Glutamatergic neuron (in vitro differentiated cells): ENCODE data around the gene ACBD6. TPM values are rescaled to one million over a fixed set of nuclear protein-coding genes. Genes with fewer than 3 reads are reported as not detected.
"Not testable (repeated sequence)": the region's sequence is repeated elsewhere in the genome, so short reads cannot be mapped to it uniquely, and the experiment has no call there.

Source experiments
- DNase-seq: peaks from one replicate; pipeline ENCODE4 v3.0.0; 2022
- H3K27ac Mint-ChIP-seq: one replicate; pipeline ENCODE4 v1.8.0; 2020; ENCODE audit warnings: mild to moderate bottlenecking, mixed read lengths, inconsistent platforms; ENCODE audit not compliant: unreplicated experiment
- H3K27me3 Mint-ChIP-seq: one replicate; pipeline ENCODE4 v1.8.0; 2020; ENCODE audit warnings: mild to moderate bottlenecking, moderate library complexity, mixed read lengths, inconsistent platforms; ENCODE audit not compliant: unreplicated experiment
- H3K36me3 Mint-ChIP-seq: one replicate; pipeline ENCODE4 v1.8.0; 2020; ENCODE audit warnings: mild to moderate bottlenecking, mixed read lengths, inconsistent platforms; ENCODE audit not compliant: unreplicated experiment
- H3K4me1 Mint-ChIP-seq: one replicate; pipeline ENCODE4 v1.8.0; 2020; ENCODE audit warnings: mild to moderate bottlenecking, low read depth, mixed read lengths, inconsistent platforms; ENCODE audit not compliant: unreplicated experiment
- H3K4me3 Mint-ChIP-seq: one replicate; pipeline ENCODE4 v1.8.0; 2020; ENCODE audit warnings: mild to moderate bottlenecking, mixed read lengths, inconsistent platforms; ENCODE audit not compliant: unreplicated experiment
- H3K9me3 Mint-ChIP-seq: one replicate; pipeline ENCODE4 v1.8.0; 2020; ENCODE audit warnings: mild to moderate bottlenecking, moderate library complexity, mixed read lengths, inconsistent platforms; ENCODE audit not compliant: unreplicated experiment
- total RNA-seq: library from RNA; stranded (reverse); fragmentation: NEBNext Ultra II Directional; extraction: Animal tissue kit (Norgen Biotek cat#: 25700); gene quantifications from one replicate; pipeline ENCODE4 v1.2.1, GENCODE V29; 2021; ENCODE audit not compliant: unreplicated experiment
- TF ChIP-seq, protein P1 (sequence below): fragments of 200-600 bp; sonication (generic); IDR thresholded peaks from one replicate; pipeline ENCODE4 v1.5.0; 2021; ENCODE audit not compliant: partially characterized antibody, unreplicated experiment

ACBD6 gene
- total RNA-seq, 1 donor from 2014 or later: 52.9 TPM

DNA sequence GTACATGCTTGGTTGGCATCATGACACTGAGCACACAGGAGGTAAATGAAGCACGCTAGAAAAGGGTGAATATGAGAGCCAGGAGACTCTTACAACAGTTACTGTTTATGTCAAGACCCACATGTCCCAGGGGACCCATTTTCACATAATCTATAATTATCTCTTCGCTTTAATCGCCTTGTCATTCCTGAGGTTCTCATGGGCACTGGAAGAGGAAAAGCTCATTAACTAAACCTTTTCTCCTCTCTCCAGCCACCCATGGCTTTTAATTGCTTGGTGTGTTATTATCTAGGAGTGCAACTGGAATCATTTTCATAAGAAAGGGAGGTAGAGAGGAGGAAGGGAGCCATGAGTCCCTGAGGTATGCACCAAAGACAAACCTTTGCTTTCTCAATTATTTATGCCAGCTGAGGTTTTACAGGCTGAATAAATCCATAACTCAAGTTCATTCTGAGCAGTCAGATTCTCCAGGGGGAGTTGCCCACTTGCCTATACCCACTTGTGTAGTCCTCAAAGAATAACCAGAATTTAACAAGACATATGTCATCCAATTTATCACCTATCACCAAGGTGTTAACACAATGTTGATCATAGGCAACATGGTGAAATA lies 77.4 kb downstream of the ACBD6 start:
- Mint-ChIP-seq H3K4me1 (peaks cover 10% of the 10 kb centered on the region), H3K27ac (peak overlapping the region; percentile 10), H3K36me3 (peaks cover 6% of the 10 kb centered on the region), H3K9me3 (no peaks in the 10 kb centered on the region), H3K27me3 (peaks cover 1% of the 10 kb centered on the region), H3K4me3 (no peak overlapping the region)
- TF ChIP-seq, protein P1, sequence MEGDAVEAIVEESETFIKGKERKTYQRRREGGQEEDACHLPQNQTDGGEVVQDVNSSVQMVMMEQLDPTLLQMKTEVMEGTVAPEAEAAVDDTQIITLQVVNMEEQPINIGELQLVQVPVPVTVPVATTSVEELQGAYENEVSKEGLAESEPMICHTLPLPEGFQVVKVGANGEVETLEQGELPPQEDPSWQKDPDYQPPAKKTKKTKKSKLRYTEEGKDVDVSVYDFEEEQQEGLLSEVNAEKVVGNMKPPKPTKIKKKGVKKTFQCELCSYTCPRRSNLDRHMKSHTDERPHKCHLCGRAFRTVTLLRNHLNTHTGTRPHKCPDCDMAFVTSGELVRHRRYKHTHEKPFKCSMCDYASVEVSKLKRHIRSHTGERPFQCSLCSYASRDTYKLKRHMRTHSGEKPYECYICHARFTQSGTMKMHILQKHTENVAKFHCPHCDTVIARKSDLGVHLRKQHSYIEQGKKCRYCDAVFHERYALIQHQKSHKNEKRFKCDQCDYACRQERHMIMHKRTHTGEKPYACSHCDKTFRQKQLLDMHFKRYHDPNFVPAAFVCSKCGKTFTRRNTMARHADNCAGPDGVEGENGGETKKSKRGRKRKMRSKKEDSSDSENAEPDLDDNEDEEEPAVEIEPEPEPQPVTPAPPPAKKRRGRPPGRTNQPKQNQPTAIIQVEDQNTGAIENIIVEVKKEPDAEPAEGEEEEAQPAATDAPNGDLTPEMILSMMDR: no peak
- no peak for DNase-seq

DNA sequence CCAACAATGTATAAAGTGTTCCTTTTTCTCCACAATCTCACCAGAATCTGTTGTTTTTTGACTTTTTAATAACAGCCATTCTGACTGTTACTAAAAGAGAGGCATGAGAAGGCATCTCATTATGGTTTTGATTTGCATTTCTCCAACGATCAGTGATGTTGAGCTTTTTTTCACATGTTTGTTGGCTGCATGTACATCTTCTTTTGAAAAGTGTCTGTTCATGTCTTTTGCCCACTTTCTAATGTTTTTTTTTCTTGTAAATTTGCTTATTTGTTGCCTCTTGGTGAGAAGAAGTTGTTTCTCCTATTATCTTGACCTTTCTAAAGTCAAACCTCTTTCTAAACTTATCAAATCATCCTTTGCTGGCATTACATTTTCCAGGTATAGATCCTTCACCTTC lies 80.8 kb downstream of the ACBD6 start:
- Mint-ChIP-seq H3K27me3 (peaks cover 1% of the 10 kb centered on the region), H3K4me3 (no peak overlapping the region), H3K9me3 (no peaks in the 10 kb centered on the region), H3K4me1 (peaks cover 10% of the 10 kb centered on the region), H3K27ac (no peak overlapping the region), H3K36me3 (peaks cover 6% of the 10 kb centered on the region)
- no peak for DNase-seq
- TF ChIP-seq, protein P1: no peak

DNA sequence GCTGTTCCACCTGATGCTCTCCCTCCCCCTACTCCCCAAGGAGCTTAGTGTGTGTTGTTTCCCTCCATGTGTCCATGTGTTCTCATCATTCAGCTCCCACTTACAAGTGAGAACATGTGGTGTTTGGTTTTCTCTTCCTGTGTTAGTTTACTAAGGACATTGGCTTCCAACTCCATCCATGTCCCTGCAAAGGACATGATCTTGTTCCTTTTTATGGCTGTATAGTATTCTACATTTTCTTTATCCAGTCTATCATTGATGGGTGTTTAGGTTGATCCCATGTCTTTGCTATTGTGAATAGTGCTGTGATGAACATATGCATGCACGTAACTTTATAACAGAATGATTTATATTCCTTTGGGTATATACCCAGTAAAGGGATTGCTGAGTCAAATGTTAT lies 81.2 kb downstream of the ACBD6 start:
- peaks cover 10% of the 10 kb centered on the region for H3K4me1 Mint-ChIP-seq
- H3K27me3 Mint-ChIP-seq, H3K4me3 Mint-ChIP-seq, H3K36me3 Mint-ChIP-seq, DNase-seq, H3K9me3 Mint-ChIP-seq, H3K27ac Mint-ChIP-seq: not testable (repeated sequence)

DNA sequence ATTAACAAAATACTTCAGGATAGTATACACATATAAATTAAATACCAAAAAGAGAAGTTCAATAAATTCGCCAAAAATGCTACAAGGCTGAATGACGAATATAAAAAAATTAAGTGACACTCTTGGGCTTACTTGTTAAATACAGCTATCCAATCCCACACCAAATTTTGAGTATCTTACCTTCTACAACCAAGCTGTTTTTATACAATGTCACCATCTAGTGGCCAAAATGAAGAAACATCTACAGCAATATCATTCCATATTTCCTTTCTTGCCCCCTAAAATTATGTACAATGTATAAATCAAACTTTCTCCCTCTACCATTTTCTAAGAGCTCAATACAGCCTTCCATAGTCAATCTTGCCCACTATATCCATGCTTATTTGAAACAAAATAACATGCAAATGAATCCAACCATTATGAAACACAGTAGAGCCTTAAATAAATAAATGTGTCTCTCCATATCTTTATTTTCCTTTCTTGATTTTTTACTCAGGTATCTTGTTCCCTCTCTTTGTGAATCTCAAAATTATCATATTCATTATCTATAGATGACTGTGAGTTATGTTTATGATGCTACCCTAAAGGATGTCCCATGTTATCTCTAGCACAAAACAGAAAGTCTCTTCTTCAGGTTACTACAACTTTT lies 86.3 kb downstream of the ACBD6 start:
- no peak overlapping the region for H3K4me3 Mint-ChIP-seq
- H3K27me3 Mint-ChIP-seq: peaks cover under 1% of the 10 kb centered on the region
- no peaks in the 10 kb centered on the region for H3K4me1 Mint-ChIP-seq
- H3K36me3 Mint-ChIP-seq: no peaks in the 10 kb centered on the region
- no peak overlapping the region for H3K27ac Mint-ChIP-seq
- TF ChIP-seq, protein P1: peak; percentile 80
- H3K9me3 Mint-ChIP-seq: no peaks in the 10 kb centered on the region
- DNase-seq: no peak

DNA sequence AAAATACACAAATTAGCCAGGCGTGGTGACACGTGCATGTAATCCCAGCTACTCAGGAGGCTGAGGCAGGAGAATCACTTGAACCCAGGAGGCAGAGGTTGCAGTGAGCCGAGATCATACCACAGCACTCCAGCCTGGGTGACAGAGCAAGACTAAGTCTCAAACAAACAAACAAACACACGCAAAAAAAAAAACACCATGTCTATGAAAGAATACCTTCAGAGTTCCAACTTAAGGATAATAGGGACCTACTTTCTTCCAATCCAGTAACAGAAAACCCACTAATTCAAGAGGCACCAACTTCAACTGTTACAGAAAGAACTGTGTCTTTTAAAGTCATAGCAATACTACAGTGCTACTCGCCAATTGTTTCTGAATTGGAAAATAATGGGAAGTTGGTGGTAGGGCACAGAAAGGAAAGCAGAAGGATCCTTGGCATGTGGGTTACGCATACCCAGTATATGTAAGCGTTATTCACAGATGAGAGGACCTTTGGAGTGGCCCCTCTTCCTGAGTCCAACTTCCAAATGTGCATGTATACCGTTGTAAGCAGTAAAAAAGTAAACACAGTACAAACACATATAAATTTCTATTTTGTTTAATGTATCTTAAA lies 87.0 kb downstream of the ACBD6 start:
- Mint-ChIP-seq H3K9me3 (no peaks in the 10 kb centered on the region), H3K27ac (no peak overlapping the region), H3K36me3 (no peaks in the 10 kb centered on the region), H3K27me3 (no peaks in the 10 kb centered on the region), H3K4me3 (no peak overlapping the region), H3K4me1 (no peaks in the 10 kb centered on the region)
- DNase-seq: no peak
- TF ChIP-seq, protein P1: no peak
